ENCODE data around the gene TMEM14C. TPM values are rescaled to one million over a fixed set of nuclear protein-coding genes. Genes with fewer than 3 reads are reported as not detected.
A peak's percentile ranks its signal among the peaks of the same experiment; 100 is the strongest.

Gene TMEM14C
- polyA plus RNA-seq, 1 donor (not counting 4 experiments of a cell fraction or from before 2014, with no cell fraction given), result 304 TPM

GRCh38 chr6:10745116-10745515, 22.2 kb downstream of the TMEM14C start:
- H3K4me1 ChIP-seq (ENCODE audit: control insufficient read depth, extremely low read depth, insufficient read depth, low read length), result peaks cover 20% of the 10 kb centered on the region
- no peak overlapping the region for H3K4me3 ChIP-seq (ENCODE audit: control insufficient read depth in 2 of 3, extremely low read depth in 1 of 3, insufficient read depth in 2 of 3, low read depth in 1 of 3, low read length in 3 of 3)
- DNase-seq (ENCODE audit: low read depth, low spot score), result no peak
- H4K20me1 ChIP-seq (ENCODE audit: control insufficient read depth, extremely low read depth, insufficient read depth, low read length), result no peaks in the 10 kb centered on the region
- no peaks in the 10 kb centered on the region for H3K27me3 ChIP-seq (ENCODE audit: control insufficient read depth, extremely low read depth, insufficient read depth, low read length)
- no peak for FAIRE-seq
- H3K9me1 ChIP-seq (ENCODE audit: control insufficient read depth, extremely low read depth, insufficient read depth, low read length), result no peaks in the 10 kb centered on the region
- no peak overlapping the region for H2AFZ ChIP-seq (ENCODE audit: control insufficient read depth, low read length)
- no peaks in the 10 kb centered on the region for H3K9me3 ChIP-seq (ENCODE audit: control insufficient read depth, low read depth, low read length)
- peaks cover 2 to 6% of the 10 kb centered on the region in 2 experiments for H3K36me3 ChIP-seq (ENCODE audit: control insufficient read depth in 2 of 2, extremely low read depth in 1 of 2, insufficient read depth in 2 of 2, low read length in 2 of 2)
- dilution Hi-C loops (cut with MboI; ENCODE audit: extremely low pct_ligation_motif_present, low sequenced_read_pairs), result no loop called here
- H3K4me2 ChIP-seq (ENCODE audit: control insufficient read depth, extremely low read depth, insufficient read depth, low read depth, low read length), result no peak overlapping the region
- H3K27ac ChIP-seq (ENCODE audit: control insufficient read depth, insufficient read depth, low read length), result no peak overlapping the region
- no peak for TF ChIP-seq CTCF (optimal IDR thresholded peaks at IDR 0.05 in 1 of 3, IDR thresholded peaks at IDR 0.05 in 1 of 3, conservative IDR thresholded peaks at IDR 0.05 in 1 of 3; ENCODE audit: extremely low read depth in 1 of 3, insufficient read depth in 2 of 3, low read length in 3 of 3)
- no peak for TF ChIP-seq EZH2 (IDR thresholded peaks at IDR 0.05; ENCODE audit: low read length)
- H3K9ac ChIP-seq (ENCODE audit: control insufficient read depth, extremely low read depth, insufficient read depth, low read length), result no peak overlapping the region
- H3K79me2 ChIP-seq (ENCODE audit: control insufficient read depth, insufficient read depth, low read length), result peaks cover 24% of the 10 kb centered on the region

- peaks cover 20% of the 10 kb centered on the region for H3K4me1 ChIP-seq (ENCODE audit: control insufficient read depth, extremely low read depth, insufficient read depth, low read length)
- no peaks in the 10 kb centered on the region for H4K20me1 ChIP-seq (ENCODE audit: control insufficient read depth, extremely low read depth, insufficient read depth, low read length)
- H3K4me3 ChIP-seq (ENCODE audit: control insufficient read depth in 2 of 3, extremely low read depth in 1 of 3, insufficient read depth in 2 of 3, low read depth in 1 of 3, low read length in 3 of 3), result peak overlapping the region; percentile 49 to 90 (median 70)
- TF ChIP-seq CTCF (optimal IDR thresholded peaks at IDR 0.05 in 1 of 3, IDR thresholded peaks at IDR 0.05 in 1 of 3, conservative IDR thresholded peaks at IDR 0.05 in 1 of 3; ENCODE audit: extremely low read depth in 1 of 3, insufficient read depth in 2 of 3, low read length in 3 of 3) (no peak), EZH2 (IDR thresholded peaks at IDR 0.05; ENCODE audit: low read length) (no peak)
- no peak for DNase-seq (ENCODE audit: low read depth, low spot score)
- no peaks in the 10 kb centered on the region for H3K27me3 ChIP-seq (ENCODE audit: control insufficient read depth, extremely low read depth, insufficient read depth, low read length)
- no peaks in the 10 kb centered on the region for H3K9me1 ChIP-seq (ENCODE audit: control insufficient read depth, extremely low read depth, insufficient read depth, low read length)
- H2AFZ ChIP-seq (ENCODE audit: control insufficient read depth, low read length), result peak overlapping the region; percentile 70
- peak overlapping the region; percentile 91 for H3K9ac ChIP-seq (ENCODE audit: control insufficient read depth, extremely low read depth, insufficient read depth, low read length)
- H3K4me2 ChIP-seq (ENCODE audit: control insufficient read depth, extremely low read depth, insufficient read depth, low read depth, low read length), result peak overlapping the region; percentile 91
- dilution Hi-C loops (cut with MboI; ENCODE audit: extremely low pct_ligation_motif_present, low sequenced_read_pairs), result no loop called here
- H3K79me2 ChIP-seq (ENCODE audit: control insufficient read depth, insufficient read depth, low read length), result peaks cover 39% of the 10 kb centered on the region
- H3K9me3 ChIP-seq (ENCODE audit: control insufficient read depth, low read depth, low read length), result no peaks in the 10 kb centered on the region
- peaks cover 8 to 13% of the 10 kb centered on the region in 2 experiments for H3K36me3 ChIP-seq (ENCODE audit: control insufficient read depth in 2 of 2, extremely low read depth in 1 of 2, insufficient read depth in 2 of 2, low read length in 2 of 2)
- H3K27ac ChIP-seq (ENCODE audit: control insufficient read depth, insufficient read depth, low read length), result no peak overlapping the region
- no peak for FAIRE-seq
Measured at GRCh38 chr6:10746915-10747250, 24.0 kb downstream of the TMEM14C start.

All from keratinocyte (primary cell).